Cardiac fibroblast (primary cell): ENCODE data around the gene OR10R2.

Experiments used
- DNase-seq, 2 donors: peaks; one replicate each; pipeline versions ENCODE4 v3.0.0 to v3.0.0-alpha.2; 2010; ENCODE audit warnings: low read depth in 2 of 2
- H3K4me3 ChIP-seq, 2 donors: replicated peaks in 1 of 2; 1 replicate in 1 of 2; 2 replicates in 1 of 2; pipeline ENCODE4 v1.5.1; 2011; ENCODE audit warnings: low read depth in 2 of 2, low read length in 2 of 2, mild to moderate bottlenecking in 2 of 2, moderate library complexity in 1 of 2
- TF ChIP-seq, protein P1 (sequence below): IDR thresholded peaks from one replicate; pipeline ENCODE4 v1.5.1; 2011; ENCODE audit warnings: low read depth, mild to moderate bottlenecking, low read length, inconsistent platforms

Gene OR10R2

DNA sequence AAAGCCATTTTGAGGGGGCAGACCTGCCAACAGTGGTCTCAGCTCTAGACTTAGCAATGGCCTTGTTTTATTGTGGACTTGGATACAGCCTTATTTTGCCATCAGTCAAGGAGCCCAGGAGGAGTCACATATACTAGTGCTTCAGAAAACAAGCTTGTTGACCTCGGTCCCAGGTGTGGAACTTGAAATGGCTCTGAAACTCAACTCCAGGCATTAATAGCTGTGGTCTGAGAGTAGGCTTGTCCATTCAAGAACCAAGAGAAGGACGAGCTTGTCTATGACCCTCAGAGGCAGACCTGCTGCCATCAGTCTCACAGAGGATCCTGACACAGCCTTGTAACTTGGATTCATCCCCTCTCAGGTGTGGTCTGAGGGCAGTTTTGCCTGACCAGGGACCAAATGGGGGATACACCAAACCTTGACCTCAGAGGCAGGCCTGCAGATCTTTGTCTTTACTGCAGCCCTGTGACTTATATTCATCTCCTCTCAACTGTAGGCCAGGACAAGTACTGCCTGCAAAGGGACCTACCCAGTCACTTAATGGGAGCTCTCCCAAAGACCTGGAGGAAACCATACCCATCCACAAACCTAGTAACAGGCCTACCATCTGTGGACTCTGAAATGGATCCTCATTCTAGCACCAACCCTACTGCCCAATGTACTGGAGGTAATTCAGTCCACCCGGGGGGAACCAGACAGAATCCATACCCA, 49.1 kb downstream of the OR10R2 start:
- no peak for DNase-seq
- TF ChIP-seq, protein P1, sequence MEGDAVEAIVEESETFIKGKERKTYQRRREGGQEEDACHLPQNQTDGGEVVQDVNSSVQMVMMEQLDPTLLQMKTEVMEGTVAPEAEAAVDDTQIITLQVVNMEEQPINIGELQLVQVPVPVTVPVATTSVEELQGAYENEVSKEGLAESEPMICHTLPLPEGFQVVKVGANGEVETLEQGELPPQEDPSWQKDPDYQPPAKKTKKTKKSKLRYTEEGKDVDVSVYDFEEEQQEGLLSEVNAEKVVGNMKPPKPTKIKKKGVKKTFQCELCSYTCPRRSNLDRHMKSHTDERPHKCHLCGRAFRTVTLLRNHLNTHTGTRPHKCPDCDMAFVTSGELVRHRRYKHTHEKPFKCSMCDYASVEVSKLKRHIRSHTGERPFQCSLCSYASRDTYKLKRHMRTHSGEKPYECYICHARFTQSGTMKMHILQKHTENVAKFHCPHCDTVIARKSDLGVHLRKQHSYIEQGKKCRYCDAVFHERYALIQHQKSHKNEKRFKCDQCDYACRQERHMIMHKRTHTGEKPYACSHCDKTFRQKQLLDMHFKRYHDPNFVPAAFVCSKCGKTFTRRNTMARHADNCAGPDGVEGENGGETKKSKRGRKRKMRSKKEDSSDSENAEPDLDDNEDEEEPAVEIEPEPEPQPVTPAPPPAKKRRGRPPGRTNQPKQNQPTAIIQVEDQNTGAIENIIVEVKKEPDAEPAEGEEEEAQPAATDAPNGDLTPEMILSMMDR: no peak
- no peak overlapping the region for H3K4me3 ChIP-seq

DNA sequence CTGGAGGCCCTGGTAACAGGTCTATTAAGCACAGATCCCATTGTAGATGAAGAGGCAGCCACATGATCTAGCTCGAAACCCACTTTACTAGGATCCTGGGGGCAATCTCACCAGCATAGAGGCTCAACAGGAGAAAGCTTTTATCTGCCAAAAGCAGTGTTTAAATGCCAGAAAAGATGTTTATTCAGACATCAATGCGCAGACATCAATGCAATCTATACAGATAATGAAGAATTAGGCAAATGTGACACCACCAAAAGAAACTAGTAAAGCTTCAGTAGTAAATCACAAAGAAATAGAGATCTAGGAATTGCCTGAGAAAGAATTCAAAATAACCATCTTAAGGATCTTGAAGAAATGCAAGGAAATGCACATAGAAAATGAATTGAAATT, 49.6 kb downstream of the OR10R2 start:
- H3K4me3 ChIP-seq: no peak overlapping the region
- TF ChIP-seq, protein P1: no peak
- DNase-seq: no peak

DNA sequence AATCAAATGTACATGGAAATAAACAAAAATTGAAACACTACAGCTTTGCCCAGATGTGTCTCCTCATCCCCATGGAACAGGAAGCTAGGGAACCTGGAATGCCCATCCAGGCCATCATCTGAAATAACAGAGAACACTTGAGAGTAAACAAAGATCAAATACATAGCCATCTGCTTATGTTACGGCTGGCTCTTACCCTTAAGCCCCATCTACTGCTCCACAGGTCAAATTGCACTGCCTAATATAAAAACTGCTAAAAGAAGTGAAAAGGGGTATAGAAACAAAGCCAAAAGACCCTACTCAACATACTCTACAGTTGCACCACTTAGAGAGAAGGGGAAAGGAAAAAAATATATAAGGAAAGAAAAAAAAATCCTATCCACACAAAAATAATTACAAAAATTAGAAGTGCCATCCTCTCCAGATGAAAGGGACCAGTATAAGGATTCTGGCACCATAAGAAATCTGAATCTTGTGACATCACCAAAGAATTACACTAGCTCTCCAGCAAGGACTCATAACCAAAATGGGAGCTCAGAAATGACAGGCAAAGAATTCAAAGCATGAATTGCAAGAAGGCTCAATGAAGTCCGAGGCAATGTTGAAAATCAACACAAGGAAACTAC, 55.3 kb downstream of the OR10R2 start:
- TF ChIP-seq, protein P1: peak; percentile 47
- peak; percentile 32 to 50 for DNase-seq
- no peak overlapping the region for H3K4me3 ChIP-seq
